NB4 (cell line): ENCODE data around the gene ADM2.

ENCODE experiments used
- DNase-seq: peaks from one replicate; pipeline ENCODE4 v3.0.0; 2010; ENCODE audit warnings: low read depth
- H3K4me3 ChIP-seq: one replicate; pipeline ENCODE4 v1.5.1; 2011; ENCODE audit warnings: mild to moderate bottlenecking, low read depth, low read length, moderate library complexity
- MYC ChIP-seq: IDR thresholded peaks from 2 replicates; pipeline ENCODE4 v1.6.1; 2011; ENCODE audit warnings: low read depth, low read length
- POLR2A ChIP-seq: IDR thresholded peaks from 2 replicates; pipeline ENCODE4 v1.6.1; 2011; ENCODE audit warnings: mild to moderate bottlenecking; ENCODE audit not compliant: insufficient read length; ENCODE audit errors: extremely low read depth
- TF ChIP-seq, protein P1 (sequence below): IDR thresholded peaks from 2 replicates; pipeline ENCODE4 v1.6.1; 2011; ENCODE audit warnings: low read depth, low read length
- TF ChIP-seq, protein P2 (sequence below): IDR thresholded peaks from one replicate; pipeline ENCODE4 v1.5.1; 2012; ENCODE audit warnings: low read depth, low read length

The ADM2 gene

DNA sequence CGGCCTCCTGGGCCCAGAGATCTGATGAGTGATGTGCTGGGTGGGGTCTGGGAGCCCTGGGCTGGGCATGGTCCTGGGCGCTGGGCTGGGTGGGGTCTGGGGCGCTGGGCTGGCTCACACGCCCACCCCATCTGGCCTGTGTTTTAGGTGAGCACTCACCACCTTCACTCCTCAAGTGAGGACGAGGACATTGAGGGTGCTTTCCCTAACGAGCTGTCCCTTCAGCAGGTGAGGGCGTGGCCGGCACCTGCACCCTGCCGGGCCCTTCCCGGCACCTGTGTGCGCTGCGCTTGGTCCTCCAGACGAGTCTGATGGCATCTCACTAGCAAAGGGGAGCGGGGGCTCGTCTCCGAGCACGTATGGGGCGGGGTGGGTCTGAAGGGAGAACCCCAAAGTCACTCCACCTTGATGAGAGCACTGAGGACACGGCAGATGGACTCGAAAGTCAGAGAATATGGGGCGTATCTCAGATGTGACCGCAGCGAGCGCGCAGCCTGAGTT is 44.5 kb upstream of the ADM2 start:
- TF ChIP-seq, protein P1, sequence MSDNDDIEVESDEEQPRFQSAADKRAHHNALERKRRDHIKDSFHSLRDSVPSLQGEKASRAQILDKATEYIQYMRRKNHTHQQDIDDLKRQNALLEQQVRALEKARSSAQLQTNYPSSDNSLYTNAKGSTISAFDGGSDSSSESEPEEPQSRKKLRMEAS = no peak
- no peak for TF ChIP-seq MYC
- no peak for TF ChIP-seq POLR2A
- TF ChIP-seq, protein P2, sequence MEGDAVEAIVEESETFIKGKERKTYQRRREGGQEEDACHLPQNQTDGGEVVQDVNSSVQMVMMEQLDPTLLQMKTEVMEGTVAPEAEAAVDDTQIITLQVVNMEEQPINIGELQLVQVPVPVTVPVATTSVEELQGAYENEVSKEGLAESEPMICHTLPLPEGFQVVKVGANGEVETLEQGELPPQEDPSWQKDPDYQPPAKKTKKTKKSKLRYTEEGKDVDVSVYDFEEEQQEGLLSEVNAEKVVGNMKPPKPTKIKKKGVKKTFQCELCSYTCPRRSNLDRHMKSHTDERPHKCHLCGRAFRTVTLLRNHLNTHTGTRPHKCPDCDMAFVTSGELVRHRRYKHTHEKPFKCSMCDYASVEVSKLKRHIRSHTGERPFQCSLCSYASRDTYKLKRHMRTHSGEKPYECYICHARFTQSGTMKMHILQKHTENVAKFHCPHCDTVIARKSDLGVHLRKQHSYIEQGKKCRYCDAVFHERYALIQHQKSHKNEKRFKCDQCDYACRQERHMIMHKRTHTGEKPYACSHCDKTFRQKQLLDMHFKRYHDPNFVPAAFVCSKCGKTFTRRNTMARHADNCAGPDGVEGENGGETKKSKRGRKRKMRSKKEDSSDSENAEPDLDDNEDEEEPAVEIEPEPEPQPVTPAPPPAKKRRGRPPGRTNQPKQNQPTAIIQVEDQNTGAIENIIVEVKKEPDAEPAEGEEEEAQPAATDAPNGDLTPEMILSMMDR = no peak
- no peak overlapping the region for H3K4me3 ChIP-seq
- no peak for DNase-seq

DNA sequence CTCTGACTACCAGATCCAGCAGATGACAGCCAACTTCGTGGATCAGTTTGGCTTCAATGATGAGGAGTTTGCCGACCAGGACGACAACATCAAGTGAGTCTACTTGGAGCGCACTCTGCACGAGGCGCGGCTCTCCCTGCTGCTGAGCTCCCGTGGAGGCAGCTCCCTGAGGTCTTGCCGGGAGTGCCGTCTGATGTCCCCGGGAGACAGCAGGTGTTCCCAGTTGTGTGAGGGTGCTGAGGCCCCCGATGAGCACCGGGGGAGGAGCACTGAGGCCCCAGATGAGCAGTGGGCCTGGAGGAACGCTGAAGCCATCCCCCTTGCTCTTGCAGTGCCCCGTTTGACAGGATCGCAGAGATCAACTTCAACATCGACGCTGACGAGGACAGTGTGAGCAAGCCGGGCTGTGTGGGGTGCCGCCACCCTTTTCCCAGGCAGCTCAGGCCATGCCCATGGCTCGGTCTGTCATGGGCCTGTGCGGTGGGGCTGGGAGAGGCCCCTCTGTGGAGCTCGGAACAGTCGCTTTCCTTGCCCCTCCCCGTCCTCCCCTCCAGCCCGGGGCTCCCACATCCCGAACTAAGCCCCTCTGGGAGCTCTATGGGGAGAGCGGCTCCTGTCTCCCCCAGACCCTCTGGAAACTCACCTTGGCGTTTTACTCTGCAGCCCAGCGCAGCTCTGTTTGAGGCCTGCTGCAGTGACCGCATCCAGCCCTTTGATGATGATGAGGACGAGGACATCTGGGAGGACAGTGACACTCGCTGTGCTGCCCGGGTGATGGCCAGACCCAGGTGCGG is 43.6 kb upstream of the ADM2 start:
- no peak for TF ChIP-seq MYC
- no peak for TF ChIP-seq POLR2A
- TF ChIP-seq, protein P1 = no peak
- TF ChIP-seq, protein P2 = no peak
- DNase-seq = no peak
- no peak overlapping the region for H3K4me3 ChIP-seq

- no peak for TF ChIP-seq MYC
- TF ChIP-seq, protein P2 = no peak
- TF ChIP-seq POLR2A = no peak
- TF ChIP-seq, protein P1 = no peak
- no peak overlapping the region for H3K4me3 ChIP-seq
- DNase-seq = no peak
Observed at GRCh38 chr22:50438305-50439275, 42.8 kb upstream of the ADM2 start.

GRCh38 chr22:50439314-50439870 is 42.0 kb upstream of the ADM2 start:
- DNase-seq = no peak
- no peak overlapping the region for H3K4me3 ChIP-seq
- TF ChIP-seq MYC (no peak), POLR2A (no peak)

DNA sequence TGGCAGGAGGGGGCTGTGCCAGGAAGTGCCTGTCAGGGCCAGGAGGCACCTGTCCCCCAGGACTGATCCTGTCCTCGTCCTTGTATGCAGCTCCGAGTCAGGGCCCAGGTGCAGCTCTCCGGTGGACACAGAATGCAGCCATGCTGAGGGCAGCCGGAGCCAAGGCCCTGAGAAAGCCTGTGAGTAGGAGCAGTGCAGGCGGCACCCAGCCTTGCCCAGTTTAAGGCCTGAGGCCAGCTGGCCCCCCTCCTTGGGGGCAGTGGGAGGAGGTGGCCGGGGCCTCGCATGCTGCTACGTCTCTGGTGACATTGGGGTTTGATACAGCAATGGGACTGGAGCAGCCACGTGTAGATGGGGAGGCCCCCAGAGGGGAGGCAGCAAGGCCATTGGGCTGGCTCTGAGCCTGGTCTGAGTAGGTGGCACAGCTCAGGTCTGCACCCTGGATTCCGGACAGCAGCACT is 41.4 kb upstream of the ADM2 start:
- DNase-seq = no peak
- TF ChIP-seq, protein P2 = no peak
- TF ChIP-seq MYC (no peak), POLR2A (no peak)
- TF ChIP-seq, protein P1 = no peak
- no peak overlapping the region for H3K4me3 ChIP-seq
